Left ventricle myocardium inferior (tissue), 1 donor: ENCODE measurements around the gene USF2. TPM values are rescaled to one million over a fixed set of nuclear protein-coding genes. Genes with fewer than 3 reads are reported as not detected.
"Not testable (repeated sequence)": the region's sequence is repeated elsewhere in the genome, so short reads cannot be mapped to it uniquely, and the experiment has no call there.

Experiments used
- DNase-seq: peaks from one replicate; pipeline ENCODE4 v3.0.0-alpha.2; 2020
- H3K27ac ChIP-seq: fragments of 200-600 bp; replicated peaks from 2 replicates; pipeline ENCODE4 v1.8.0; 2021
- H3K27me3 ChIP-seq: fragments of 200-600 bp; 2 replicates; pipeline ENCODE4 v1.8.0; 2021; ENCODE audit warnings: low read depth
- H3K36me3 ChIP-seq: fragments of 200-600 bp; 2 replicates; pipeline ENCODE4 v1.8.0; 2021
- H3K4me1 ChIP-seq: fragments of 200-600 bp; 2 replicates; pipeline ENCODE4 v1.8.0; 2021
- H3K4me3 ChIP-seq: fragments of 200-600 bp; 2 replicates; pipeline ENCODE4 v1.8.0; 2021; ENCODE audit warnings: mild to moderate bottlenecking, moderate library complexity
- H3K9me3 ChIP-seq: fragments of 200-600 bp; replicated peaks from 2 replicates; pipeline ENCODE4 v1.8.0; 2021
- CTCF ChIP-seq: fragments of 200-600 bp; IDR thresholded peaks from 2 replicates; pipeline ENCODE4 v1.8.0; 2021; ENCODE audit warnings: antibody characterized with exemption, mild to moderate bottlenecking, borderline replicate concordance
- intact Hi-C: fragments of 100-400 bp; cut with micrococcal nuclease; formaldehyde crosslinking; loops from one replicate; pipeline ENCODE4 v1.11.0; 2022
- total RNA-seq: library from RNA; stranded (reverse); fragmentation: NEBNext Ultra II Directional; extraction: Animal tissue kit (Norgen Biotek cat#: 25700); gene quantifications from one replicate; pipeline ENCODE4 v1.2.1, GENCODE V29; 2021
- donor health status: DM: no; HTN: yes; CAD: no; lungs with severe emphysema.

Gene USF2
- total RNA-seq, 1 donor from 2014 or later: 147 TPM

DNA sequence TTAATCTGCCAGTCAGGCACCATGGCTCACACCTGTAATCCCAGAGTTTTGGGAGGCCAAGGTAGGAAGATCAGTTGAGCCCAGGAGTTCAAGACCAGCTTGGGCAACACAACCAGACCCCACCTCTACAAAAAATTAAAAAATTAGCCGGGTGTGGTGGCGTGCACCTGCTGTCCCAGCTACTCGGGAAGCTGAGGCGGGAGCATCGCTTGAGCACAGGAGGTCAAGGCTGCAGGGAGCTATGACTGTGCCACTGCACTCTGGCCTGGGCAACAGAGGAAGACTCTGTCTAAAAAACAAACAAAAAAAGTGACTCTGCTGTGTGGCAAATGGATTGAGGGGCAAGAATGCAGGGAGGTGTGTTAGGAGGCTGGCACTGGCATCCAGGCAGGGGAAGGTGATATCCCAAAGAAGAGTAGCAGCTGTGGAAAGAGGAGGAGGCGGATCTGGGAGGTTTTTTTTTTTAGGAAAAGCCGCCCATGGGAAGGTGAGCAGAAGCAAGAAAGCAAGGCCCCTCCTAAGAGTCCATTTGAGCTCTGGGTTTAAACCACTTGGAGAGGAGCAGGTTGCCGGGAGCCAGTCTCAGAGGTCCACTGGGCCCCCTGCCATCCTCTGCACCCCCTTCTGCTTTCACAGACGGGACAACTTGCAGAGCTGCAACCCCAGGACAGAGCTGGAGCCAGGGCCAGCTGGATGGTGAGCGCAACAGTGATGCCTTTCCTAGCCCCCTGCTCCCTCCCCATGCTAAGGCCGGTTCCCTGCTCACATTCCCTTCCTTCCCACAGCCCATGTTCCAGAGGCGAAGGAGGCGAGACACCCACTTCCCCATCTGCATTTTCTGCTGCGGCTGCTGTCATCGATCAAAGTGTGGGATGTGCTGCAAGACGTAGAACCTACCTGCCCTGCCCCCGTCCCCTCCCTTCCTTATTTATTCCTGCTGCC is 15.7 kb downstream of the USF2 start:
- H3K27me3 ChIP-seq: peaks cover 60% of the 10 kb centered on the region
- intact Hi-C loops: no loop called here
- peaks cover 11% of the 10 kb centered on the region for H3K4me1 ChIP-seq
- H3K27ac ChIP-seq: no peak overlapping the region
- H3K4me3 ChIP-seq: no peak overlapping the region
- DNase-seq: no peak
- H3K36me3 ChIP-seq: peaks cover under 1% of the 10 kb centered on the region
- H3K9me3 ChIP-seq: no peaks in the 10 kb centered on the region
- no peak for TF ChIP-seq CTCF

DNA sequence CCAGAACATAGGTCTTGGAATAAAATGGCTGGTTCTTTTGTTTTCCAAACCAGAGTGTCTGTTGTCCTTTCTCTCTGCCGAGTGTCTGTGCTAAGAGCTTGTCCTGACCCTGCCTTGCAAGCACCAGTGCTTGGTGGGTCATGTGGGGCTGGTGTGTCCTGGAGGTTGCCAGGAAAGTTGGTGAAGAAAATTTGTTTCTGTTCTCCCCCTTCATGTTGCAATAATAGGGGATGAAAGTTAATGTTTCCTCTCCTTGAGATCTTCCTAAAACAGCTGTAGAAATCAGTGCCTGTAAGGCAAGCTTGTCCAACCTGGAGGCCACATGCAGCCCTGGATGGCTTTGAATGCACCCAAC is 16.3 kb downstream of the USF2 start:
- intact Hi-C loops: no loop called here
- DNase-seq: no peak
- H3K36me3 ChIP-seq: no peaks in the 10 kb centered on the region
- peaks cover 60% of the 10 kb centered on the region for H3K27me3 ChIP-seq
- H3K27ac ChIP-seq: no peak overlapping the region
- H3K4me1 ChIP-seq: peaks cover 11% of the 10 kb centered on the region
- TF ChIP-seq CTCF: no peak
- H3K9me3 ChIP-seq: no peaks in the 10 kb centered on the region
- H3K4me3 ChIP-seq: no peak overlapping the region

- DNase-seq, intact Hi-C loops, H3K9me3 ChIP-seq, H3K27ac ChIP-seq, H3K36me3 ChIP-seq, H3K4me3 ChIP-seq: not testable (repeated sequence)
- peaks cover 11% of the 10 kb centered on the region for H3K4me1 ChIP-seq
- peaks cover 63% of the 10 kb centered on the region for H3K27me3 ChIP-seq
Measured at GRCh38 chr19:35285465-35285864, 16.7 kb downstream of the USF2 start.

- H3K36me3 ChIP-seq, intact Hi-C loops, H3K27ac ChIP-seq, H3K9me3 ChIP-seq, DNase-seq, H3K4me3 ChIP-seq: not testable (repeated sequence)
- Histone ChIP-seq H3K4me1 (peaks cover 11% of the 10 kb centered on the region), H3K27me3 (peaks cover 69% of the 10 kb centered on the region)
Measured at GRCh38 chr19:35286101-35286500, 17.3 kb downstream of the USF2 start.

DNA sequence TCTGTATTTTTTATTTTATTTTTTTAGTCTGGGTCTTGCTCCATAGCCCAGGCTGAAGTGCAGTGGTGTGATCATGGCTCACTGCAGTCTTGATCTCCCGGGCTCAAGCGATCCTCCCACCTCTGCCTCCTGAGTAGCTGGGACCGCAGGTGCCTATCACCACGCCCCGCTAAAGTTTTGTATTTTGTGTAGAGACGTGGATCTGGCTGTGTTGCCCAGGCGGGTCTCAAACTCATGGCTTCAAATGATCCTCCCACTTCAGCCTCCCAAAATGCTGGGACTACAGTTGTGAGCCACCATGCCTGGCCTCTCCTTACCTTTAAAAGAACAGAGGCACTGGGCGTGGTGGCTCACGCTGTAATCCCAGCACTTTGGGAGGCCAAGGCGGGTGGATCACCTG is 19.0 kb downstream of the USF2 start:
- H3K36me3 ChIP-seq: no peaks in the 10 kb centered on the region
- H3K27me3 ChIP-seq: peaks cover 78% of the 10 kb centered on the region
- intact Hi-C loops: no loop called here
- H3K27ac ChIP-seq: no peak overlapping the region
- H3K4me1 ChIP-seq: no peaks in the 10 kb centered on the region
- no peak overlapping the region for H3K4me3 ChIP-seq
- TF ChIP-seq CTCF: no peak
- DNase-seq: no peak
- H3K9me3 ChIP-seq: no peaks in the 10 kb centered on the region

GRCh38 chr19:35288331-35288730 is 19.6 kb downstream of the USF2 start:
- no peak overlapping the region for H3K27ac ChIP-seq
- H3K27me3 ChIP-seq: peaks cover 78% of the 10 kb centered on the region
- no peaks in the 10 kb centered on the region for H3K9me3 ChIP-seq

More at GRCh38 chr19:35288331-35288730, 19.6 kb downstream of the USF2 start:
- Histone ChIP-seq H3K4me1 (no peaks in the 10 kb centered on the region), H3K4me3 (no peak overlapping the region), H3K36me3 (no peaks in the 10 kb centered on the region)
- no peak for TF ChIP-seq CTCF
- intact Hi-C loops: no loop called here
- no peak for DNase-seq
